ENCODE results near the gene VAPB.

DNA sequence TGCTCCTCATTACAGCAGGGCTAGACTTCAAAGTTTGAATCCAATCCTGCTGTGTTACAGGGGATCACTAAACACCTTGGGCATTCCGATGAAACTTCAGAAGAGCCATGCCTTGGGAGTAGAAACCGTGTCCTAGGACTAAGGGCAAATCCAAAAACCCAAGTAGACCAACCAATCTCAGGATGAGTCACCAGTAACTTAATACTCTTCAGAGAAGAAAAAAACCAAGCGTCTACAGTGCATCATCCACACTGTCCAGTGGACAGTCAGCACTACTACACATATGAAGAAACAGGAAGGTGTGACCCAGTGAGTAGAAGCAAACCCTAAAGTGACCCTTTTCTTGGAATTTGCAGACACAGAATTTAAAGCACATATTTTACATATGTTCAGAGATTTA, 39.5 kb upstream of the VAPB start:
- TF ChIP-seq, protein P1, sequence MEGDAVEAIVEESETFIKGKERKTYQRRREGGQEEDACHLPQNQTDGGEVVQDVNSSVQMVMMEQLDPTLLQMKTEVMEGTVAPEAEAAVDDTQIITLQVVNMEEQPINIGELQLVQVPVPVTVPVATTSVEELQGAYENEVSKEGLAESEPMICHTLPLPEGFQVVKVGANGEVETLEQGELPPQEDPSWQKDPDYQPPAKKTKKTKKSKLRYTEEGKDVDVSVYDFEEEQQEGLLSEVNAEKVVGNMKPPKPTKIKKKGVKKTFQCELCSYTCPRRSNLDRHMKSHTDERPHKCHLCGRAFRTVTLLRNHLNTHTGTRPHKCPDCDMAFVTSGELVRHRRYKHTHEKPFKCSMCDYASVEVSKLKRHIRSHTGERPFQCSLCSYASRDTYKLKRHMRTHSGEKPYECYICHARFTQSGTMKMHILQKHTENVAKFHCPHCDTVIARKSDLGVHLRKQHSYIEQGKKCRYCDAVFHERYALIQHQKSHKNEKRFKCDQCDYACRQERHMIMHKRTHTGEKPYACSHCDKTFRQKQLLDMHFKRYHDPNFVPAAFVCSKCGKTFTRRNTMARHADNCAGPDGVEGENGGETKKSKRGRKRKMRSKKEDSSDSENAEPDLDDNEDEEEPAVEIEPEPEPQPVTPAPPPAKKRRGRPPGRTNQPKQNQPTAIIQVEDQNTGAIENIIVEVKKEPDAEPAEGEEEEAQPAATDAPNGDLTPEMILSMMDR (IDR thresholded peaks at IDR 0.05) = no peak
- no peak for TF ChIP-seq POLR2AphosphoS5 (IDR thresholded peaks at IDR 0.05)
